Stimulated activated CD4-positive, alpha-beta T cell treated with anti-CD3 and anti-CD28 coated beads, Interleukin-4, amount 100 ng/mL, for 1 hour (primary cell): ENCODE data around the gene LIPC.

ENCODE experiments used
- DNase-seq: peaks from one replicate; pipeline ENCODE4 v3.0.0-alpha.2; 2020

LIPC gene

DNA sequence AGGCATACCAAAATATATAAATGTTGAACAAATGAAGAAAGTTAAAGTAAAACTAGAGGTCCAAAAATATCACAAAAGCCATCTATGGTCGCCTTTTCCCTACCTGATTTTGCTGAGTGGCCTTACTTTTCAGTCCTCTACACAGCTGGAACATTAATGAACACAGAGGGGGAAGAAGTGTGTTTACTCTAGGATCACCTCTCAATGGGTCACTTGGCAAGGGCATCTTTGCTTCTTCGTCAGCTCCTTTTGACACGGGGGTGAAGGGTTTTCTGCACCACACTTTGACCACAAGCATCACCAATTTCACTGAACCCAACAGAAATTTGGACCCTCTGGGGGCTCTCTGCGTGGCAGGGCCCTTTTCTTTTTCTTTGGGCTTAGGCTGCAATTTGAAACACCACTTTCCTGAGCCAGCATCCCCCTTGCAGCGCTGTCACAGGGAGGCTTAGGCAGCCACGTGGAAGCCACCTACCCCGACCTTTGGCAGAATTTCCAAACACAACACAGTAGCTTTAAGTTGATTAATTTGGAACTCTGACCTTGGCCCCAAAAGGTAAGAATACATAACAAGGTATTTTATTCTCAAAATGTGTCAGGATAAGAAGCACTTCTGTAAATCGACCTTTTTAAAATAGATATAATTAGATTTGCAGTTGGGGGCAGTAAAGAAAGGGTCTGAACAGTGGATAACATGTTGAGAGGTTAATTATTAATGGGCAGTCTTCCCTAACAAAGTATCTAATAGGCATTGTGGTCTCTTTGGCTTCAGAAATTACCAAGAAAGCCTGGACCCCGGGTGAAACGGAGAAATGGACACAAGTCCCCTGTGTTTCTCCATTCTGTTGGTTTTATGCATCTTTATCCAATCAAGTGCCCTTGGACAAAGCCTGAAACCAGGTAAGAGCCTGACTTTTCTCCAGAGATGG, at the start of gene LIPC:
TSS of gene LIPC (plus strand) at position 771 of the 929 bp plus-strand sequence. CDS start at position 813, 42 bp downstream.
- DNase-seq, result no peak

DNA sequence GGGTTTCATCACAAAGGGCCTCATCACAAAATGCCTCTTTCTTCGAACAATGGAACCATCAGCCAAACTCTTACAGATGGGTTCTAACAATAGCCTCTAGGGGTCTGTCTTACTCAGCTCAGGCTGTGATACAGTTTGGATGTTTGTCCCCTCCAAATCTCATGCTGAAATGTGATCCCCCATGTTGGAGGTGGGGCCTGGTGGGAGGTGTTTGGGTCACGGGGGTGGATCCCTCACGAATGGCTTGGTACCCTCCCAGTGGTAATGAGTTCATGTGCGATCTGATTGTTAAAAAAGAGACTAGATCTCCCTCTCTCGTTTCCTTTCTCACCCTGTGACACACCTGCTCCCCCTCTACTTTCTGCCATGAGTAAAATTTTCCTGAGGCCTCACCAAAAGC, 47.9 kb upstream of the LIPC start:
- DNase-seq, result peak; percentile 34

DNA sequence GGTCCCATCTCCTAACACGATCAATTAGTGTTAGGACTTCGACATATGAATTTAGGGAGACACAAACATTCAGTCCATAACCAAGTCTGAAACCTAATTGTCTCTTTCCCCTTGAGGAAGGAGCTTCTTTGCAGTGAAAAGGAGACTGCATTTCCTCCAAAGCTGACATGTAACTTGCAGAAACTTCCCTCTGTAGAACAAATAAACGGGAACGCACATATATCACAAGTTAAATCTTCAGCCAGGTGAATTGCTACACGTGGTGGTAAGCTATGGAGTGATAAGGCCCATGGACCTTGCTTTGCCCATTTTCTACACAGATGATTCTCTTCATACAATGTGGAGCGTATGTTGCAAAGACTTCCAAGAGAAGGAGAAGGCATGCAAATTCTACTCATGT, 47.1 kb upstream of the LIPC start:
- no peak for DNase-seq

DNA sequence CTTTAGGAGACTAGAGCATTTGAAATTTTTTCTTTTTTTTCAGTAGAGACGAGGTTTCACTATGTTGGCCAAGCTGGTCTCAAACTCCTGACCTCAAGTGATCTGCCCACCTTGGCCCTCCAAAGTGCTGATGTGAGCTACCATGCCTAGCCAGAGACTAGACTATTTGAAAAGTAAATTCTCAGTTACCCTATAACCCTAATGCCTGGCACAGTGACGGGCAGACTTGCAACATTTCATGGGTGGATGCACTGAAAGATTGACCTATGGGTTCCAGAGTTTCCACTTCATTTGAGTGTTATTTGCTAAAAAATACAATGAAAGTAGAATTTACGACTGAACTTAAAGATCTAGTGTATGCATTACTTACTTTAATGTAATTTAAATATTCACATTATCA, 45.7 kb upstream of the LIPC start:
- DNase-seq, result no peak

DNA sequence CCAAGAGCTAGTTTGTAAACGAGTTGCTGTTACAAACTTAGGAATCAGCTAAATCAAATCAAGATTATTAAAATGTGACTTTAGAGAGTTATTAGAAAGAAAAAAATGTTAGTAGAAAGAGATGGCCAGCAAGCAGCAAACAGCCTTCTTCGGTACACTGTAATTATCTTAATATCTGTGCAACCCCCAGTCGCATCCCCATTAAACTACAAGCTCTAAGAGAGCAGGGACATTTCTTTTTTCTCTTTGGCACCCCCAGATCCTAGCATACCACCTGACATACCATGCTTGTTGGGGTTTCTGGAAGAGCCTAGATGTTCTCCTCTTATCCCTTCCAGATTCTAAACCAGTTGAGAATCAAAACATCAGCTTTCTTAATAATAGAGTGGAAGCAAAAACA, 45.1 kb upstream of the LIPC start:
- DNase-seq, result no peak

DNA sequence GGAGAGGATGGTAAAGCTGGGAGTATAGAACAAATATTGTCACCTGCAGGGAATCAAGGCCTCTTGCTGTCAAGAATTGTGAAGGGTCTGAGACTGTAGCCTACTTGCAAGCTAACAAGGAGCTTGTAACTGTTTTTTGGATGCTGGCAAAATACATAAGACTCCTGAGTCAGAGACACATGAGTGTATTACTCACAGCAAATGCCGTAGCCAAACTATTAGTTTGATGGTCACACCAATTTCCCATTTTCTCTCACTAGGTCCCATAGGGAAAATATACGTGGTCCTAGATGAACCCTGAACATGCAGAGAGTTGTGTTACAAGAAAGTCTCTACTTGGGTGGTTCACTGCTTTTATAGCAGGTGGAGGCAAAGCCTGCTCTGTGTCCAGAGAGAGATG, 44.7 kb upstream of the LIPC start:
- no peak for DNase-seq

DNA sequence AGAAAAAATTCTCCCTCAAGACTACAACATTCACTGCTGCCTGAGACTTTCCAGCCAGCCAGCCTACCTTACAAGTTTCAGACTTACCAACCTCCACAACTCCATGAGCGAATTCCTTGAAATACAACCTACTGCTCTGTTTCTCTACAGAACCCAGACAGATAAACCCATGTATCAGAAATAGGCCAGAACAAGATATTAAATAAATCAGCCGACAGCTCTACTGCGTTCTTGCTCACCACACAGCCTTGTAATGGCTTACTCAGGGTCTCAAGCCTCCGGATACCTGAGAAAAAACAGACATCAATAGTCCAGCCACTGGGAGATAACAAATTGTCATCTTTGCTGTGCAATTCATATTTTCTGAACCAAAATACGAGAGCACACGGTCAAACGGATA, 43.6 kb upstream of the LIPC start:
- DNase-seq, result no peak

DNA sequence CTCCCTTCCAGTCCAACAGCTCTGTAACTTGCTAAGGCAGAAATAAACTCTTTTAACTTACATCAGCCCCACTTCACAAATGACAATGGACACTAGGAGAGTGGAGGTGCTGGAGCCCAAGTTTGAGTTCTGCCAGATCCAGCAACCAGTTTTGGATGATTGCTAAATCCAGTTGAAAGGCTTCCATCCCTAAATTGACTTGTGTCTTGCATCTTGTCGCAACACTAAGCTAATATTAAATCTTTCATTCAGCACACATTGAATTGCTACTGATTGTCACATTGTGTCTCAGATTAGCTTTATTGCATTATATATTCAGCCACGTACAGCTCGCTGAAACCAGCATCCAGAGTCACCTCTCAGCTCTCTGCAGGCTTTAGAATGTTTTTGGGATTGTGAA, 41.7 kb upstream of the LIPC start:
- DNase-seq, result no peak

DNA sequence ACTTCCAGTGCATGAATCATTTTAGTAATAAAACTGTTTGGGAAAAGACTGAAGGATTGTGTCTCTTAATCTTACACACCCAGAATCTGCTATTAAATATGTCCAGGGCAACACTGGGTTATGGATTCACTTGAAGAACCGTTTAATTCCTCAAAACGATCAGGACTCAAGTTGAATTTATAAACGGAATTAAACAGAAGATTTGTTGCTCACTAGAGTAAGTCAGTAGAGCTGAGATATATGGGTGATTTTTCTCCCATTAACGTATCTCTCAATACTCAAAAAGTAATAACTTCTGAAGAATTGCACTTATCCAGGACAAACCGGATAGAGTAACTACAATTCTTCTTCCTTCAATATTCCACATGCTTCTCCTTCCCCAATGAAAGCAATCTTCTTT, 41.1 kb upstream of the LIPC start:
- DNase-seq, result no peak

DNA sequence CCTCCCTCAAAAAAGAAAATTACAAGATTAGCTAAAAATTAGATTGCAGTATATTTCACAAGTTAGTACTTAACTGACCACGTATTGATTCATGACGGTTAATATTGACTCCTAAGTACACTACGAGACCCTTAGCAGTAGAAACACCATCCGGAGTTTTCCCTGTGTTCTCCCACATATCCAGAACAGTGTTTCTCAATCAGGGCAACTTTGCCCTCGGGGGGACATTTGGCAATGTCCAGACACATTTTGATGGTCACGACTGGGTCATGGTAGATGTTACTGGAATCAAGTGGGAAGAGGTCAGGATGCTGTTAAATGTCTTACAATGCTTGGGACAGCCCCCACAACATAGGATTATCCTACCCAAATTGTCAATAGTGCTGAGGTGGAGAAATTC, 40.7 kb upstream of the LIPC start:
- DNase-seq, result no peak

DNA sequence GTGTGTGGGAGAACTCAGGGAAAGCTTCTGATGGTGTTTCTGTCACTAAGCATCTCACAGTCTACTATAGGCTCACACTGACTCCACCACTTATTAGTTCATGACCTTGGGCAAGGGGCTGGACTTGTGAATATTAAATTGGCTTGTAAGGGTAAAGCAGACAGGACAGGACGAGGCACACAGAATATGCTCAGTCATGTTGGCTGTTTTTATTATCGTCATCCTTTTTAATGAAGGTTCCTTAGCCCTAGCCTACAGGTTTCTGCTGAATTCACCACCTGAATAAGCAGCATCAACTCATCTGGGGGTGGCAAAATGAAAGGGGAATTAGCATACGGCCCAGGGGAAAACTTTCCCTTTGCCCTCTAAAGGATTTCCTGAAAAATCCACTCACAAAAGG, 39.6 kb upstream of the LIPC start:
- DNase-seq, result no peak

DNA sequence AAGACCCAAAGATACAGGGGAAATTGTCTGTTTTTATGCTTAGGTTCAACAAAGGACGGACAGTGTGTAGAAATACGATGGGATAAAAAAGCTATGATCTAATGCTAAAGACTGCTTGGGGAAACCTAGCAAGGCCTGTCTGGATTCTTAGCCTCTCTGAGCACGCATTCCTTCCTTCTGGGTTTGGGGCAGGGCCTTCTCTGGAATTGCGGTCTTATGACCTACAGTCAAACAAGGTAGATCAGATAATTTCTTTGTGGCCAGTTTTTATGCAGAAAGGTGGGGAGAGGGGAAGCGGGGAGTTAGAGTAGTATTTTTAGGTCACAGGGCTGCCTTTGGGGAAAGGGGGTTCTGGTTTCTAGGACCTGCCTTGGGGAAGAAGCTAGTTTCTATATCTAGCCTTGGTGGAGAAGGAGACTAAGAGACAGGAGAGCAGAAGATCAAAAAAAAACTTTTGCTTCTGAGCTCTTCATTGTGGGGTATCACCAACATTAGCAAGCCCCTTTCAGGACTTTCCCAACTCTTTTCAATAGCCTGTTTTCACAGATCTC, 39.1 kb upstream of the LIPC start:
- DNase-seq, result no peak

DNA sequence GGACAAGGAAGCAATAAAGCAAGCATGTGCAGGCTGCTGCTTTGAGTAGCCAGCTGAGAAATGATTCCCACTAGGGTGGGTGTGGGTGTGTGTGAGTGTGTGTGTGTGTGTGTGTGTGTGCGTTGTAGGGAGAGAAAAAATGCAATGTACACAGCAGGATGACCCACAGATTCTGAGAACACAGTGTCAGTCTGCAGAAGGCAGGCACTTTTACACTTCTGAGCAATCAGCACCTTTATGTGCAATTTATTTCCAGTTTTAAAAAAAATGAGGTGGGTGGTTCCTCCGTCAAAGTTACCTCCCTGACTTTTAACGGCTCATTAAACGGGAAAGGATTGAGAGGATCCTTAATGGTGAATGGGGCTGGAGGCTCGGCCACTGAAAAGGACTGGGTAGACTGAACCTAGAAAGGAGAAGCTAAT, 38.5 kb upstream of the LIPC start:
- DNase-seq, result no peak

DNA sequence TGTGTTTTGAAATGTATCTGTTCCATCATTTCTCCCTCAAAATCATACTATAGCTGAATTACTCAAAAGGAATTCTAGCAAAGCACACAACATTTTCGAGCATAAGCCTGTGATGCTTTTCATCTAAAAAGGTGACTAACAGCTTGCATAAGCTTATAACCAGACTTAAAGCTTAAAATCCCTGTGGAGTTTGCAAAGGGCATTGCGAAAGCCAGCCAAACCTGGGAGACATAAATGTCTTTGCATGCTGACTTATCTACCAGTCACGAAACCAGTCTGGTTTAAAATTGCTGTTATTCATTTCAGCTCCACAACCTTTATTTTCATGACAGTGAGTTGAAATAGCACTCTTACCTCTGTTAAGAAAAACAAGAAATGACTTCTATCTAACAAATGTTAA, 35.6 kb upstream of the LIPC start:
- DNase-seq, result no peak

DNA sequence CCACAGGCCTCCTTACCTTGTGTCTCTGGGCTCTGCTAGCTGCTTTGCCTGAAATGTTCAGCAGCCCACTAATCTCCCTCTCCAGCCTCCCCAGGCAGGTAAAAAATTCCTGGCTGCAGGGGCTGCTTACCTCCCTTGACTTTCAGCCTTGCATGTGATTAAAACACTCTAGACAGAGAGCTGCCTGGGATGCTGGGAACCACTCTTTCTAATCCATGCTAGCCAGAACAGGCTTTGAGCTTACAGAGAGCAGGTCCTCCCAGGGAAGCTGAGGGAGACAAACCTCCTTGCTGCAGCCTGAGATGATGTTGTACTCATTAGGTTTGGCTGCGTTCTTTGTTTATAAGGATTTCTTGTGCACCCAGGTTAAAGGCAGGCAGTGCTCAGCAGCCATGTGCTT, 33.7 kb upstream of the LIPC start:
- DNase-seq, result no peak

DNA sequence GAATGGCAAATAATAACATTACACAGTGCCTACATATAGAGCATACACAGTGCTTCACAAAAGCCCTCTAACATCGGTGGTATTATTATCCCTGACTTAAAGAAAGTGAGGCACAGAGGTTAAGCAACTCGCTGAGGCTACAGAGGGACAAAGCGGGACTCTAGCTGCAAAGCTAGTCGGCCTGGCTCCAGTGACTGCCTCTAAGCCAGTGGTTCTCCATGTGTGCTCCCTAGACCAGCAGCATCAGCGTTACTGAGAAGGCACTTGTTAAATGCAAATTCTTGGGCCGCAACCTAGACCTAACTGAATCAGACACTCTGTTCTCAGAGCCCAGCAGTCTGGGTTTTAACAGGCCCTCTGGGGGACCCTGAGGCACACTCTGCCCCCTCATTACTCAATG, 33.1 kb upstream of the LIPC start:
- DNase-seq, result no peak

DNA sequence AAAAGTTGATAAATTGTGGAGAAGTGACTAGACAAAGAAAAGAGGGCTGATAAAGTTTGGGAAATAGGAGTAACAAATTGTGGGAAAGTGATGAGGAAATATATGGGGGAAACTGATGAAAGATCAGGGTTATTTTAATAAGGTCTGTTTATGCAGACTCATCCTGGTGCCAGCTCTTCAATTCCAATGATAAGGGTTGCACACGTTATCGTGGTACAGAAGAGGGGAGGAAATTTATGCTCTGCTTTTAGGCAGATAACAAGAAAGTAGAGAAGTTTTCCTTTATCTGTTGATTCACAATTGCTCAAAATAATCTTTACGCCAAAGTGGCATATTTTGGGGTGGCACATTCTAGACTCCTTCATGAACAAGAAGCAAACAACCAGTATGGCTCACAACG, 32.1 kb upstream of the LIPC start:
- DNase-seq, result no peak

DNA sequence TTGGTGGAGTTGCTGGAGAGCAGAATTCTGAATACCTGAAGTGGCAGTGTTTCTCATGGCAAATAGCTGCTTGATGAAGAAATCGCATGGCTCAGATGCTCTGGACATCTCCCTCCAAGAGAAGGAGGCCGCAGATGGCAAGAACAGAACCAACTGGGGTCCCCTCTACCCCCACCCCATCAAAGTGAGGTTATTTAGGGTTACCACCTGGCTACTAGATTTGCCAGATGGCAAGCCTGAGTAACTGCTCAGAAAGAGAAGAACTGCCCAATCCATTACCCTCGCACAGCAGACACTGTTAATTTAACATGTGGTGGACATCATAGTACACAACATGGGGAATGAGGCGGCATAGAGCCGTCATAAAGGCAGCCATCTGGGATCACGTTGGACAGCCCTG, 30.5 kb upstream of the LIPC start:
- no peak for DNase-seq

DNA sequence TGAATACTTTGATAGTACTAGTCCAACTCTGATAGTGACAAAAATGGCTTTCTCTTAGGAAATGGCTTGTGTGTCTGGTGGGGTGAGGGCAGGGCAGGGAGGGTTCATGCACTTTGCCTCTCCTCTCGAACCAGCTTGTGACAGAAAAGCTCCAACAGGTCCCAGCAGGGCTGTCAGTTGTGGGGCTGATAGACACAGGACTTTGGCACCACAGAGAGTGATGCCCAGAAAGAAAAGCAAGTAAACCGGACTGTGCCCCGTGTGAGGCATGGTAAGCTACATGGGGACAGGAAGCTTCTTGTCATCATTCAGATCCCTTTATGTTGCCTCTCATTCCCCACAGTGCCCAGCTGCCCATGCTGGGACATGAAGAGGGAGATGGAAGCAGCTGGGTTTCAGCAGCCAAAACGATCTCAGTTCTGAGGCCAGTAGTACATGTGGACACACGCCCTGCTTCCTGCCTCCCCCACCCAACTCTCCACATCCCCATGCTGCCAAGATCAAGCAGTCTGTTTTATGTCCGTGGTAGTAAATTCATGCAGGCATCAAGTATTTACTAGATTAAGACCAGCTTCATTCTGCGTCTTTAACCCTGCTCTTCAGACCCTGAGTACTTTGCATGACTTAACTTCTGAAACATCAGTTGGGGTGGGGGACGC, 29.7 kb upstream of the LIPC start:
- DNase-seq, result no peak

DNA sequence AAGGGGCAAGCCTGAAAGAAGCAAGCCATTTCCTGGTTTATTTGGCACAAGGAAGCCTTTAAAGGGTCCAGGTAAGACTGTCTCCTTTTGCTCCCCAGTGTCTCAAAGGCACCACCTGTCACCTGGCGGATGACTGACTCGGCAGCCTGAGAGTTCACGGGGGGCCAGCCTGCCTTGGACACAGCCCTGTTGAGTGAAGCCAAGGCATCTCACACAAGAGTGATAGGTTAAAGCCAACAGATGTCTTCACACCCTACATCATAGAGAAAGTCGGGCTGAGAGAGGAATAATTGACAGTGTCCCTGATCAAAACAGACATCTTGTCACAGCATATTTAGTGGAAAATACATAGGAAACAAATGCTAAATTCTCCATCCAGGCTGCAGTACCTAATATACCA, 28.2 kb upstream of the LIPC start:
- no peak for DNase-seq

DNA sequence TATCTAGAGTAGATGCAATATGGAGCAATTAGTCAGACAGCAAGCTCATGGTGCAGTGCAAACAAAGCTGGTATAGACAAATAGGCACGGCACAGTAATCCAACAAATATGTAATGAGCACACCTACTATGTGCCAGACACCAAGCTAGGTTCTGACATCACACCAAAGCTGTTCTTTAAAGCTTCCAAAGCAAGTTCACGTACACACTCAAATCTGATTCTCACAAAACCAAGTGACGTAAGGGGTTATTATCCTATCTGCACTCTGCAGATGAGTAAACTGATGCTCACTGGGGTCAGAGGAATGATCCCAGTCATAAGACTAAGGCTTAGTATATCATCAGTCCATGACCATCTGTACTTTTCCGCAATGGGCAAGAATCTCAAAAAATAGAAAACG, 27.8 kb upstream of the LIPC start:
- no peak for DNase-seq

DNA sequence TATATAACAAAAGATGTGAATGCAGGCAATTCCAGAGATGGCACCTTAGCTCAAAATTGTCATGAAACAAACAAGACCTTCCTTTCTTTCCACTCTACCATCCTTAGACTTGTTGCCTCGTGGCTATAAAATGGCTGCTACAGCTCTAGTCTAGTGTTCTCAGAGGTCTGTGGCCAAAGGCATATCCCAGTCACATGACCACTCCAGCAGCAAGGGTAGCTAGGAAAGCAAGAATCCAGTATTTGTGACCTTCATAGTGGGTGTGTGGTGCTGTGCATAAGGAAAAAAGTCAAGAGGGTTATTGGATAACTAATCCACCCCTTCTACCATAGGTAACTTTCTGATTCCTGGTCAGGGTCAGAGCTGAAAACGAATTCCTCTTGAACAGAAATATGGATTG, 27.1 kb upstream of the LIPC start:
- no peak for DNase-seq

DNA sequence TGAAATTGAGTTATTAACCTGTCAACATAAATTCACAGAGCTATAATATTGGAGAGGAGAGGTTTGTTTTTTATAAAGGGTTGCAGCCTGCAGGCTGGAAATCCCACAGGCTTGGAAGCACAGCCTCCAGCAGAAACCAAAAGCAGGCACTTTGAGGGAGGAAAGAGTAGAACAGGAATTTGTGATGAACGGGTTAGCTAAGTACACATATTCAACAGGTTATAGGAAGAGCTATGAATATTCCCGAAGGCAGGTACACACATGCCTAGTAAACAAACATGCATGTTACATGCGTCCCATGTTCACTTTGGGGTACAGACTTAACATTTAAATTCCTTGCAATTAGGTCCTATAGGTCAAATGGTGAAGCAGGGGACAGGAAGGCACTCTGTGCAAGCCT, 25.9 kb upstream of the LIPC start:
- no peak for DNase-seq

DNA sequence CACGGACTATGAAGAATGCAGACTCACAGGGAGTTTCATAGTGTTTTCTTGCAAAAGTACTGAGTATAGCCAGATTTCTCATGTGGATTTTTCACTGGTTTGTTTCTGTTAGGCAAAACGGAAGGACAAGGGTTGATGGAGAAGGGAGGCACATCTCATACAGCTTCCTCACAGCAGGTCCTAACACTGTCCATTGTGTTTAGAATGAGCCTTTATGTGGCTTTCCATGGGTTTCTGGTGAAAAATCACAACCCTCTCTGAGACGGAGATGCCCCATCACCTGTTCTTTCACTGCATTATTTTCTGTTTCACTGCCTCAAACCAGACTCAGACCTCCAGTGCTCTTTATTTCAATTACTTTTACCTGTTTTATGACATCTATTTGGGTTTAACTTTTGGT, 25.0 kb upstream of the LIPC start:
- no peak for DNase-seq
